DOHH2 (cell line): ENCODE data around the gene MOCS3.

Experiments used
- H3F3A ChIP-seq: fragments of 200-600 bp; sonication (generic), shearing (Covaris generic); 2 replicates; pipeline ENCODE4 v1.6.0; 2016; ENCODE audit warnings: antibody characterized with exemption, mild to moderate bottlenecking; ENCODE audit not compliant: control insufficient read depth, insufficient read depth
- H3K27ac ChIP-seq: fragments of 200-600 bp; sonication (generic); 2 replicates; pipeline ENCODE4 v1.5.1; 2014; ENCODE audit warnings: low read depth, mild to moderate bottlenecking, low read length, moderate library complexity
- H3K27me3 ChIP-seq: fragments of 200-600 bp; sonication (generic); 2 replicates; pipeline ENCODE4 v1.6.1; 2014; ENCODE audit warnings: mild to moderate bottlenecking, low read length, mixed read lengths; ENCODE audit not compliant: control insufficient read depth
- H3K36me3 ChIP-seq: fragments of 200-600 bp; sonication (generic); 2 replicates; pipeline ENCODE4 v1.6.1; 2014; ENCODE audit warnings: mild to moderate bottlenecking, low read length, moderate library complexity, mixed read lengths; ENCODE audit not compliant: control insufficient read depth
- H3K4me1 ChIP-seq: fragments of 200-600 bp; sonication (generic); 2 replicates; pipeline ENCODE4 v1.6.1; 2014; ENCODE audit warnings: mild to moderate bottlenecking, low read length, mixed read lengths; ENCODE audit not compliant: control insufficient read depth
- H3K4me2 ChIP-seq: fragments of 200-600 bp; sonication (generic); 2 replicates; pipeline ENCODE4 v1.6.0; 2014; ENCODE audit warnings: mild to moderate bottlenecking, low read length, moderate library complexity
- H3K4me3 ChIP-seq: fragments of 200-600 bp; sonication (generic); 2 replicates; pipeline ENCODE4 v1.5.1; 2014; ENCODE audit warnings: mild to moderate bottlenecking, low read length, mixed read lengths
- H3K79me2 ChIP-seq: fragments of 200-600 bp; sonication (generic); 2 replicates; pipeline ENCODE4 v1.6.1; 2014; ENCODE audit warnings: mild to moderate bottlenecking, low read length, mixed read lengths; ENCODE audit not compliant: control insufficient read depth
- H3K9me2 ChIP-seq: fragments of 200-600 bp; sonication (generic); replicated peaks from 2 replicates; pipeline ENCODE4 v1.6.1; 2014; ENCODE audit warnings: mild to moderate bottlenecking, low read length, mixed read lengths; ENCODE audit not compliant: control insufficient read depth
- H3K9me3 ChIP-seq: fragments of 200-600 bp; sonication (generic); 2 replicates; pipeline ENCODE4 v1.6.1; 2014; ENCODE audit warnings: antibody characterized with exemption, low read length, mixed read lengths; ENCODE audit not compliant: control insufficient read depth, insufficient read depth
- H4K20me1 ChIP-seq: fragments of 200-600 bp; sonication (generic); 2 replicates; pipeline ENCODE4 v1.6.0; 2014; ENCODE audit warnings: low read depth, mild to moderate bottlenecking, antibody characterized with exemption, low read length, moderate library complexity; ENCODE audit not compliant: control insufficient read depth, insufficient read depth
- EZH2phosphoT487 ChIP-seq: fragments of 200-600 bp; sonication (generic); IDR thresholded peaks from 2 replicates; pipeline ENCODE4 v1.6.1; 2017; ENCODE audit warnings: borderline replicate concordance, mild to moderate bottlenecking, antibody characterized with exemption, low read length, moderate library complexity, mixed read lengths
- TF ChIP-seq, protein P1 (sequence below): fragments of 200-600 bp; sonication (generic); IDR thresholded peaks from one replicate; pipeline ENCODE4 v1.5.1; 2014; ENCODE audit warnings: antibody characterized with exemption, mild to moderate bottlenecking, low read depth, low read length; ENCODE audit not compliant: poor library complexity, severe bottlenecking

Gene MOCS3

DNA sequence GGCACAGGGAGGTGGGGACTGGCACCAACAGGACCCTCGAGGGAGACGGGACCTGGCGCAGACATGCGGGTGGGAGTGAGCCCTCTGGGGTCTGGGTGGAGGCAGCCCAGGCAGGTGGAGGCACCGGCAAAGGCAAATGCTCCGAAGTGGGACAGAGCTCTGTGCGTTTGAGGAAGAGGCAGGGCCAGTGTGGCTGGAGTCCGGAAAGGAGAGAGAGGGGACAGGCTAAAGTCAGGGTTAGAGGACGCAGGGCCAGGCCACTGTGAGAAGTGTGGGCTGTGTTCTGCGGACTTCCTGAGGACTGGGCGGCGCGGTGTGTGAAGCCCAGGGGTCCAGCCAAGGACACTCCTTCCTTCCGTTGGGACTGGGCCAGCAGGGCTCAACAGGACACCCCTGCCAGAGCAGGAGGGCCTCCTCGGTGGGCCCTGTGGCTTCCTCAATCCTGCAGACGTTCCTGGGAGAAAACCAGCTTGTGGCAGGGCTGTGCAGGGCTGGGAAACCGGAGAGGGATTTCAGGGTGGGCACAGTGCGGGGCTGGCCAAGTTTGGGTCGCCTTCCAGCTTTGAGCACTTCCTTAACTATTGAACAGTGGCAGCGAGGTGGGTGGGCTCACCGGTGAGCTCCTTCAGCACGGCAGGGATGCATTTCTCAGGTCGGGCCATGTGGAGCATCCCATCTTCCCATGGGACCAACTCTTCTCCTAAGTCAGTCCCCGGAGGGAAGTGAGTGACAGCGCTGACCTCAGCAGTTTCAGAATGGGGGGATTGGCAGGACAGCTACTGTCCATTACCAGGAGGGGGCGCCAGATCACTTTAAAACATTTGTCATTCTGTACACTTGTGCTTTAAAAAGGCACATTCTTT, 22.5 kb downstream of the MOCS3 start:
- Histone ChIP-seq H3K4me1 (peaks cover 11% of the 10 kb centered on the region), H3K79me2 (no peaks in the 10 kb centered on the region), H3K27me3 (no peaks in the 10 kb centered on the region; the same call in 1 of the 2 replicates), H3K9me3 (no peaks in the 10 kb centered on the region), H3K4me3 (no peak overlapping the region), H3F3A (peaks cover 3% of the 10 kb centered on the region; the same call in 1 of the 2 replicates), H3K4me2 (peak overlapping the region; percentile 43; the same call in 1 of the 2 replicates), H3K27ac (no peak overlapping the region), H3K9me2 (no peaks in the 10 kb centered on the region), H3K36me3 (no peaks in the 10 kb centered on the region), H4K20me1 (no peaks in the 10 kb centered on the region)
- TF ChIP-seq EZH2phosphoT487 = no peak
- TF ChIP-seq, protein P1, sequence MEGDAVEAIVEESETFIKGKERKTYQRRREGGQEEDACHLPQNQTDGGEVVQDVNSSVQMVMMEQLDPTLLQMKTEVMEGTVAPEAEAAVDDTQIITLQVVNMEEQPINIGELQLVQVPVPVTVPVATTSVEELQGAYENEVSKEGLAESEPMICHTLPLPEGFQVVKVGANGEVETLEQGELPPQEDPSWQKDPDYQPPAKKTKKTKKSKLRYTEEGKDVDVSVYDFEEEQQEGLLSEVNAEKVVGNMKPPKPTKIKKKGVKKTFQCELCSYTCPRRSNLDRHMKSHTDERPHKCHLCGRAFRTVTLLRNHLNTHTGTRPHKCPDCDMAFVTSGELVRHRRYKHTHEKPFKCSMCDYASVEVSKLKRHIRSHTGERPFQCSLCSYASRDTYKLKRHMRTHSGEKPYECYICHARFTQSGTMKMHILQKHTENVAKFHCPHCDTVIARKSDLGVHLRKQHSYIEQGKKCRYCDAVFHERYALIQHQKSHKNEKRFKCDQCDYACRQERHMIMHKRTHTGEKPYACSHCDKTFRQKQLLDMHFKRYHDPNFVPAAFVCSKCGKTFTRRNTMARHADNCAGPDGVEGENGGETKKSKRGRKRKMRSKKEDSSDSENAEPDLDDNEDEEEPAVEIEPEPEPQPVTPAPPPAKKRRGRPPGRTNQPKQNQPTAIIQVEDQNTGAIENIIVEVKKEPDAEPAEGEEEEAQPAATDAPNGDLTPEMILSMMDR = peak; percentile 94

DNA sequence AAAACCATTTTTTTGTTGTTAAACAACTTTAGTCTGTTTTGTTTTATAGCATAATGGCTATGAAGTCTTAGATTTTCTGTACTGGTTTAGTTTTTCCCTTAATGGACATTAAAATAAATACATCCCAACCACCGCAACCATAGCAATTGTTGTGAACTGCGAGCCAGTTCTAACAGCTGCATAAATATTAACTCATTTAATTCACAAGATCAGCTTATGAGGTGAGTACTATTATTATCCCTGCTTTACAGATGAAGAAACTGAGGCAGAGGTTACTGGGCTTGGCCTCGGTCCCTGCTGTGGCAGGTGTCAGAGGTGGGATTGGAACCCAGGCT, 23.1 kb downstream of the MOCS3 start:
- H3K27me3 ChIP-seq = no peaks in the 10 kb centered on the region; the same call in 1 of the 2 replicates
- peaks cover 11% of the 10 kb centered on the region for H3K4me1 ChIP-seq
- TF ChIP-seq, protein P1 = no peak
- no peak for TF ChIP-seq EZH2phosphoT487
- H3F3A ChIP-seq = peaks cover 3% of the 10 kb centered on the region; the same call in 1 of the 2 replicates
- H3K4me3 ChIP-seq = no peak overlapping the region
- H3K36me3 ChIP-seq = no peaks in the 10 kb centered on the region
- no peak overlapping the region for H3K27ac ChIP-seq
- H3K9me3 ChIP-seq = no peaks in the 10 kb centered on the region
- no peaks in the 10 kb centered on the region for H4K20me1 ChIP-seq
- H3K4me2 ChIP-seq = no peak overlapping the region
- H3K9me2 ChIP-seq = no peaks in the 10 kb centered on the region
- H3K79me2 ChIP-seq = no peaks in the 10 kb centered on the region

DNA sequence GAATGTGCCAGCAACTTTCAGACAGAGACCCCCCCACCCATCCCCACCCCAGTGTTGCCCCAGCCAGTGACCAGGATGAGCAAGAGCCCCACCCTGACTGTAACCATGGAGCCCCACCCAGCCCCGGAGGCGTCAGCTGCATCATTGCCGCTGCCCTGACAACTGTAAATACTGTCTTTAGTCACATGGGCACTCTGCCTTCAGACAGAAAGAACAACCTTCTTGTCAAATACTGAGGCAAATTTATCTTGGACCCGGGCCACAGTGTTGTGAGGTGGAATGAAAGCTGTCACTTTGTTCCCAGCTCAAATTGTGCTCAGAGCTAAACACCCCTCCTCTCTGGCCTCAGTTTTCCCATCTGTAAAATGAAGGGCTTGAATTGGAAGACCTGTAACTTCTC, 23.7 kb downstream of the MOCS3 start:
- Histone ChIP-seq H3K27me3 (no peaks in the 10 kb centered on the region; the same call in 1 of the 2 replicates), H3K79me2 (no peaks in the 10 kb centered on the region), H3K4me2 (no peak overlapping the region), H3F3A (peaks cover 3% of the 10 kb centered on the region; the same call in 1 of the 2 replicates), H3K9me2 (no peaks in the 10 kb centered on the region), H3K27ac (no peak overlapping the region), H3K36me3 (no peaks in the 10 kb centered on the region), H3K4me1 (peaks cover 11% of the 10 kb centered on the region), H3K9me3 (no peaks in the 10 kb centered on the region), H3K4me3 (no peak overlapping the region), H4K20me1 (no peaks in the 10 kb centered on the region)
- TF ChIP-seq, protein P1 = no peak
- no peak for TF ChIP-seq EZH2phosphoT487
